OCI-LY1 (cell line): ENCODE measurements around the gene MIS18A.
"Not testable (repeated sequence)": the region's sequence is repeated elsewhere in the genome, so short reads cannot be mapped to it uniquely, and the experiment has no call there.

ENCODE experiments used
- H2AFZ ChIP-seq: fragments of 200-600 bp; sonication (generic), shearing (Covaris generic); 2 replicates; pipeline ENCODE4 v1.6.0; 2014; ENCODE audit warnings: antibody characterized with exemption, mild to moderate bottlenecking, low read length
- H3F3A ChIP-seq: fragments of 200-600 bp; sonication (generic), shearing (Covaris generic); 2 replicates; pipeline ENCODE4 v1.6.0; 2014; ENCODE audit warnings: mild to moderate bottlenecking, antibody characterized with exemption, low read length, moderate library complexity; ENCODE audit not compliant: insufficient read depth
- H3K27ac ChIP-seq: fragments of 200-600 bp; sonication (generic); 2 replicates; pipeline ENCODE4 v1.5.1; 2014; ENCODE audit warnings: low read length, mixed run types, mild to moderate bottlenecking, low read depth; ENCODE audit not compliant: poor library complexity, severe bottlenecking
- H3K27me3 ChIP-seq: fragments of 200-600 bp; sonication (generic); 2 replicates; pipeline ENCODE4 v1.6.0; 2014; ENCODE audit warnings: antibody characterized with exemption, mild to moderate bottlenecking, low read length, moderate library complexity; ENCODE audit not compliant: insufficient read depth
- H3K36me3 ChIP-seq: fragments of 200-600 bp; sonication (generic); 2 replicates; pipeline ENCODE4 v1.6.1; 2014; ENCODE audit warnings: mild to moderate bottlenecking, antibody characterized with exemption, low read length, moderate library complexity, mixed read lengths; ENCODE audit not compliant: insufficient read depth
- H3K4me1 ChIP-seq: fragments of 200-600 bp; sonication (generic); 2 replicates; pipeline ENCODE4 v1.5.1; 2014; ENCODE audit warnings: mild to moderate bottlenecking, low read length, moderate library complexity; ENCODE audit not compliant: insufficient read depth, severe bottlenecking
- H3K4me2 ChIP-seq: fragments of 200-600 bp; sonication (generic), shearing (Covaris generic); 2 replicates; pipeline ENCODE4 v1.6.1; 2014; ENCODE audit warnings: low read length
- H3K4me3 ChIP-seq: fragments of 200-600 bp; sonication (generic); 2 replicates; pipeline ENCODE4 v1.5.1; 2014; ENCODE audit warnings: low read length, low read depth, mild to moderate bottlenecking, mixed read lengths; ENCODE audit not compliant: poor library complexity, severe bottlenecking
- H3K79me2 ChIP-seq: fragments of 200-600 bp; shearing (Covaris generic); 2 replicates; pipeline ENCODE4 v1.6.1; 2016; ENCODE audit warnings: mixed run types, low read length, mixed read lengths; ENCODE audit not compliant: insufficient read depth
- H3K9ac ChIP-seq: fragments of 200-600 bp; sonication (generic), shearing (Covaris generic); 2 replicates; pipeline ENCODE4 v1.6.1; 2014; ENCODE audit warnings: mild to moderate bottlenecking, low read length, mixed read lengths
- H3K9me2 ChIP-seq: fragments of 200-600 bp; sonication (generic), shearing (Covaris generic); 2 replicates; pipeline ENCODE4 v1.6.1; 2014; ENCODE audit warnings: low read depth, mild to moderate bottlenecking, low read length, mixed read lengths
- H3K9me3 ChIP-seq: fragments of 200-600 bp; shearing (Covaris generic); 2 replicates; pipeline ENCODE4 v1.6.1; 2014; ENCODE audit warnings: low read length, mixed read lengths
- H4K20me1 ChIP-seq: fragments of 200-600 bp; sonication (generic), shearing (Covaris generic); 2 replicates; pipeline ENCODE4 v1.6.0; 2016; ENCODE audit warnings: mild to moderate bottlenecking, low read length; ENCODE audit not compliant: insufficient read depth
- CTCF ChIP-seq: fragments of 200-600 bp; sonication (generic), shearing (Covaris generic); IDR thresholded peaks from 2 replicates; pipeline ENCODE4 v1.5.1; 2017; ENCODE audit warnings: mild to moderate bottlenecking, antibody characterized with exemption, low read length, moderate library complexity, mixed read lengths
- EZH2 ChIP-seq: fragments of 200-600 bp; sonication (generic), shearing (Covaris generic); IDR thresholded peaks from 2 replicates; pipeline ENCODE4 v1.8.0; 2017; ENCODE audit warnings: borderline replicate concordance, mixed run types, mild to moderate bottlenecking, antibody characterized with exemption, low read length, moderate library complexity, mixed read lengths

Gene MIS18A

GRCh38 chr21:32311621-32312020, 32.8 kb upstream of the MIS18A start:
- Histone ChIP-seq H3K9ac (no peak overlapping the region), H3K4me3 (no peak overlapping the region), H3F3A (no peaks in the 10 kb centered on the region), H3K36me3 (peaks cover 64% of the 10 kb centered on the region), H3K9me3 (no peaks in the 10 kb centered on the region), H3K4me1 (no peaks in the 10 kb centered on the region), H4K20me1 (no peaks in the 10 kb centered on the region), H3K27ac (no peak overlapping the region), H3K79me2 (no peaks in the 10 kb centered on the region), H3K4me2 (no peak overlapping the region), H2AFZ (no peak overlapping the region), H3K27me3 (no peaks in the 10 kb centered on the region), H3K9me2 (no peaks in the 10 kb centered on the region)
- no peak for TF ChIP-seq EZH2

GRCh38 chr21:32310976-32311375, 32.1 kb upstream of the MIS18A start:
- H3K4me3 ChIP-seq, H3K4me2 ChIP-seq, H3K27ac ChIP-seq, H3K4me1 ChIP-seq, H3K9me3 ChIP-seq, H3K9ac ChIP-seq, H3K79me2 ChIP-seq, H3F3A ChIP-seq, H3K9me2 ChIP-seq, H3K27me3 ChIP-seq, H2AFZ ChIP-seq, H4K20me1 ChIP-seq: not testable (repeated sequence)
- H3K36me3 ChIP-seq = peaks cover 62% of the 10 kb centered on the region

- no peaks in the 10 kb centered on the region for H3K27me3 ChIP-seq
- TF ChIP-seq CTCF = no peak
- no peak for TF ChIP-seq EZH2
- no peak overlapping the region for H3K4me3 ChIP-seq
- H3K9me3 ChIP-seq = no peaks in the 10 kb centered on the region
- no peaks in the 10 kb centered on the region for H3K4me1 ChIP-seq
- no peaks in the 10 kb centered on the region for H3K79me2 ChIP-seq
- H3K9ac ChIP-seq = no peak overlapping the region
- H3K9me2 ChIP-seq = no peaks in the 10 kb centered on the region
- H3K27ac ChIP-seq = no peak overlapping the region
- no peaks in the 10 kb centered on the region for H3F3A ChIP-seq
- peaks cover 54% of the 10 kb centered on the region for H3K36me3 ChIP-seq
- no peak overlapping the region for H2AFZ ChIP-seq
- no peak overlapping the region for H3K4me2 ChIP-seq
- H4K20me1 ChIP-seq = no peaks in the 10 kb centered on the region
These were observed 31.1 kb upstream of the MIS18A start for GRCh38 chr21:32309906-32310460.

GRCh38 chr21:32308696-32309095, 29.8 kb upstream of the MIS18A start:
- no peak overlapping the region for H3K27ac ChIP-seq
- H2AFZ ChIP-seq = no peak overlapping the region
- no peaks in the 10 kb centered on the region for H3F3A ChIP-seq
- TF ChIP-seq CTCF (no peak), EZH2 (no peak)
- no peaks in the 10 kb centered on the region for H3K79me2 ChIP-seq
- H3K9ac ChIP-seq = no peak overlapping the region
- no peaks in the 10 kb centered on the region for H3K27me3 ChIP-seq
- no peaks in the 10 kb centered on the region for H3K4me1 ChIP-seq
- peaks cover 44% of the 10 kb centered on the region for H3K36me3 ChIP-seq
- H3K4me2 ChIP-seq = no peak overlapping the region
- no peaks in the 10 kb centered on the region for H3K9me3 ChIP-seq
- no peaks in the 10 kb centered on the region for H4K20me1 ChIP-seq
- no peak overlapping the region for H3K4me3 ChIP-seq
- H3K9me2 ChIP-seq = no peaks in the 10 kb centered on the region
